GM21381 (cell line): ENCODE results near the gene P2RY6.
A peak's percentile ranks its signal among the peaks of the same experiment; 100 is the strongest.

ENCODE experiments used
- ATAC-seq: cut with Tn5 transposase; IDR thresholded peaks from one replicate; pipeline ENCODE4 v1.9.1; 2021; ENCODE audit warnings: mild to moderate bottlenecking, moderate library complexity; ENCODE audit not compliant: unreplicated experiment

The P2RY6 gene

DNA sequence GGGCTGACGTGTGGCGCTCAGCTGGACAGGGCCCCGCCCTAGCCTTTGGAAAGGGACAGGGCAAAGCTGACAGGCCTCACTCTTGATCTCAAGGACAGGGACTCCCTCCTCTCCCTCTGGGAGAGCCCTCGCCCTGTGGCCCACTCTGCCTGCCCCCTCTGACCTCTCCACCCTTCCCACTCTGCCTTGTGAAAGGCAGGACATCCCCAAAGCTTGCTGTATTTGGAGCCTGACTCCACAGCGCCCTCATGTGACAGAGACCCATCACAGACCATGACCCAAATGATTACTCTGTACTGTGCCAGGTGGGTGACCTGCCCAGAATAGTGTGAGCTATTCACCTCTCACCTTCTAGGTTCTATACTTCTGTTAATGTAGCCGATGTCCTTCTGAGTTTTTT lies 35.3 kb upstream of the P2RY6 start:
- no peak for ATAC-seq

DNA sequence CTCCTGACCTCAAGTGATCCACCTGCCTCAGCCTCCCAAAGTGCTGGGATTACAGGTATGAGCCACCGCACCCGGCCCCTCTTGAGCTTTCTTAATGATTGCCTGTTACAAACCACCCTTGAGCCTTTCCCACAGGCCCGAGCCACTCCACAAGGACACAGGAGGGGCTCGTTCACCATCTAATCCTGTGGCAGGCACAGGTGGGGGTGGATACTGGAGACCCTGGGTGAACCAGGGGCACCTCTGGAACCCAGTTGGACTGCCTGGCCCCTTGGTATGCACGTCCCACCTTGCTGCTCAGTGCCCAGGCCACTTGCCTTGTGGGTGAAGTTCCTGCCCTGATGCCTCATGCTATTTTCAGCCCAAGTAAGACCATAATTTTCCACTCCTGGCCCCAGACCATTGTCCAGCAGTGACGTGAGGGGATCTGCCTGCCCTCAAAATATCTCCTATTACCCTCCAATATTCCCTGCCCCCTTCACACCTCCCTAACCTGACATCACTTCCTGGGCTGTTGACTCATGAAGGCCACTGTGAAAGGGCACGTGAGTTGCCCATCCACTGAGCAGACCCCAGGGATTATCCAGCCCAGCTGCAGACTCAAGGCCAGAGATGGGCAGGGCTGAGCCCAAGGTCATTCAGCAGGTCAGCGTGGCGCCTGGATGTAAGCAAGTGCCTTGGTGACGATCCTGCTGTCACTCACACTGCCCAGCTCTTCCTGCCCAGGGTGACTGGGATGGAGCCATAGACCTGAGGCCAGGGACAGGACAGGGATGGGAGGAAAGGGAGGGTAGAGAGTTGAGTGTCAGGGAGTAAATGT lies 34.5 kb upstream of the P2RY6 start:
- ATAC-seq = no peak

DNA sequence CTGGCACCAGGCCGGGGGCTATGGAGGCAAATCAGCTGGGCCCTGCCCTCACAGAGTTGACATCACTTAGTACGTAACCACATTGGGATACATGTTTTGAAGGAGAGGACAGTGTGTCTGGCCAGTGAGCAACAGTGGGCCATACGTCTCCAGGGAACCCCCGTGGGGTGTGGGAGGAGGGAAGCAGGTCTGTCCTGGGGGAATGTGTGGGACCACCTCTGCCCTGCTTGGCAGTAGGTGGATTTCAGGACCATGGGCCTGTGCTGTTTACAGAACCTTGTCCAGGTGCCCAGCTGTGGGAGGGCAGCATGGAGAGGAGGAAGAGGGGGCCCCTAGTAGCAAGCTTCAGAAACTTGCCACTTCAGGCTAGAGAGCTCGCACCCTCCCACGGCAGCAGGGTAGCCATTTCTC lies 33.0 kb upstream of the P2RY6 start:
- no peak for ATAC-seq

DNA sequence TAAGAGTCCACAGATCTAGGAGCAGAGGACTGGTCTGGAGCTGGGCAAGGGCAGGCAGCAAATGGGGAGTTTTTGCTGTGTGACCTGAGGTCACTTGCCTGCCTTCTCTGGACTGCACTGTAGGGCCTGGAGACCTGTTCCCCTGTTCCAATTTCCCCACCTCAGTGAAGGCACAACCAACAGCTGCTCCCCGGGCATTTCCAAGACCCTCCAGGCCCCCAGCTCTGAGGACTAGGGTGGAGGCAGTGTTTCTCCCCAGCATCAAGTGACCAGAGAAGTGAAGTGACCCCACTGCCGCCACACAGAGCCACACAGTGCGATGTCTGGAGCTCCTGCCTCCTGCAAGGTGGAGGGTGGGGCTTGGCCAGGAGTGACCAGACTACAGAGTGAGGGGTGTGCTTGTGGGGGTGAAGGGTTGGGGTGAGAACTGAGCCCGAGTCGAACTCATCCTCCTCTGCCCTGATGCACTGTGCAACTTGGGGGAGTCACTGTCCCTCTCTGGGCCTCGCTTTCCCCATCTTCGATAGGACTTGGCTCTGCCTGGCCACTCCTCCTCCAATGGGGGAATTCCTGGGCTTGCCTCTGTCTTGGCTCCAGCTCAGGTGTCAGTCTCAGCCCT lies 32.5 kb upstream of the P2RY6 start:
- no peak for ATAC-seq

DNA sequence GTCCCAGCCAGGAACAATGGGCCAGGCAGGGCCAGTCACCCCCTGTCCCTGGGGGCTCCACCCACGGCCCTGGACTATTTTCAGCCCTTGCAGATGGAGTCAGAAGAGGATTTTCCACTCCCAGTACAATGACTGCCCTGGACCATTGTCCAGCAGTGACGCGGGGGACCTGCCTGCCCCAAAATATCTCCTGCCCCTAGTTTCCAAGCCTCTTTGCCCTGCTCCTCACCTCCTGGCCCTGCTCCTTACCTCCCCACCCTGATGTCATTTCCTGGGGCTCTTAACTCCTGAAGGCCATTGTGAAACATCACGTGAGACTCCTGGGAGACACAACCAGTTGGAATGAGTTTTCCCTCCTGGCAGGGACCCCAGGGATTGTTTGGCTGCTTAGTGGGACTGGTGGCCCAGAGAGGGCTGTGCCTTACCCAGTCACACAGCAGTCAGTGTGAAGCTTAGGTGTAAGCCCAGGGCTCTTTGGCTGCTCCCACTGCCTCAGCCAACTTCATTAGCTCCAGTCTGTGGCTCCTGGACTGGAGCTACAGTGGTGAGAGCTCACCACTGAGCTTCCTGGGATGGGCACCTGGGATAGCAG lies 31.9 kb upstream of the P2RY6 start:
- ATAC-seq = no peak

DNA sequence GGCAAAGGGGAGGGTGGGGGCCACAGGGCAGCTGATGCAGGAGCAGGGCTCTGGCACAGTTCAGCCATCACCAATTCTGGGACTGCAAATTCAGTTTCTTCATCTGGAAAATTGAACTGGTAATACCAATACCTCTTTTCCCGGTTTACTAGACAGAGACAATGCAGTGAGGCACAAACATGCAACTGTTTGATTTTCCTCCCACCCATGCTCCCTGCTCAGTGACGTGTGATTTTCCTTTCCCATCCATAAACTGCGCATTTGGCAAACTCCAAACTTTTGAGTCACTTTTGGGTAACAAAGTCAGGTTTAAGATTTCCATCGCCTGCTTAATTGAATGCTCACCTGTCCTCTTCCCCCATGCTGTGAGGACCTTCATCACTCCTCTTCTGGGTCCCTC lies 30.8 kb upstream of the P2RY6 start:
- no peak for ATAC-seq

DNA sequence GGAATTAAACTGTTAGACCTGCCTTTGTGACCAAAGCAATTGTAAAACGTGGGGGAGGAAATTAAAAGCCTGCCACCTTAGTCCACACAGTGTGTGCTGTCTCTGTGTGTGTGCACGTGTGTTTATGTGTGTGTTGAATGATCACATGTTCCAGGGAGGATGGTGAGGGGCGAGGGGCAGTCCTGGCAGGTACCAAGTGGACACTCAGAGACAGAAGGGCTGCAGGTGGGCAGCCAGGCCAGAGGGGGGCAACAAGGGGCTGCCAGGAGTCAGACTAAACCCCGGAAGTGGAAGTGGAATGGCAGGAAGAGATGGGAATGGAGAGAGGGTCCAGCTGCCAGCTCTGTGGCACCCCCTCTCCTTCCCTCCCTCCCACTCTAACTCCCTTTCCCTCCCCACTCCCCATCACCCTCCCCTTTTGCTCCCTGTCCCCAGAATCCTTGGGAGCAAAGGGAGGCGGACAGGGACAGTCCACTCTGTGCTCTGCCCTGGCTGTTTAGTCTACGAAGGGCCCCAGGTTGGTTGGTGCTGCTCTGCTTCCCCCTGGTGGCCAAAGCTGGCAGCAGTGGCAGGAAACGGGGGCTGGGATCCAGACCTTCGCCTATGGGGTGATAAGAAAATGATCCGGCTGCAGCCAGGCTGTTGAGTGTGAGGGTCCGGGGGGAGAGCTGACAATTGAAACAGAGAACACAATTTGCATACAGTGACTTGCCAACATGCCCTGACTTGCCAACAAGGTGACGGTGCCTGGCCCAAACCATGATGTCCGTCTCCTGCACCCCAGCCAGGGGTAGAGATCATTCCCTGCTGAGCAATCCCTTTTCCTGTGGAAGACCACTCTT lies 29.7 kb upstream of the P2RY6 start:
- ATAC-seq = no peak

DNA sequence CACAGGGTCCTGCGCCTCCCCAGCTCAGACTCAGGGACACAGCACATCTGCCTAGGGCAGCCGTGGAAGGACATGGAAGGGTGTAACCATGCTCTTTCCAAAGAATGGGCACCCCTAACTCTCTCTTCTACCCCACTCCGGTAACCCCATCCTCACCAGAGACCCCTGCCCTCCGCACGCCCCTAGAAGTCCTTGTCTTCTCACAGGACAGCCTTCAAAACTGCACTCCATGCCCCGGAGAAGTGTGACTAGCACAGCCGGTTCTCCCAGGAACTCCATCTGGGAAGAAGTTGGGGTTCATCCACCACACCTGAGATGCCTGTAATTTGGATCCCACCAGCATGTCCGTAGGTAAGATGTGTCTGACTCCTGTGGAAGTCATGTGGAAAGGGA lies 29.0 kb upstream of the P2RY6 start:
- no peak for ATAC-seq

DNA sequence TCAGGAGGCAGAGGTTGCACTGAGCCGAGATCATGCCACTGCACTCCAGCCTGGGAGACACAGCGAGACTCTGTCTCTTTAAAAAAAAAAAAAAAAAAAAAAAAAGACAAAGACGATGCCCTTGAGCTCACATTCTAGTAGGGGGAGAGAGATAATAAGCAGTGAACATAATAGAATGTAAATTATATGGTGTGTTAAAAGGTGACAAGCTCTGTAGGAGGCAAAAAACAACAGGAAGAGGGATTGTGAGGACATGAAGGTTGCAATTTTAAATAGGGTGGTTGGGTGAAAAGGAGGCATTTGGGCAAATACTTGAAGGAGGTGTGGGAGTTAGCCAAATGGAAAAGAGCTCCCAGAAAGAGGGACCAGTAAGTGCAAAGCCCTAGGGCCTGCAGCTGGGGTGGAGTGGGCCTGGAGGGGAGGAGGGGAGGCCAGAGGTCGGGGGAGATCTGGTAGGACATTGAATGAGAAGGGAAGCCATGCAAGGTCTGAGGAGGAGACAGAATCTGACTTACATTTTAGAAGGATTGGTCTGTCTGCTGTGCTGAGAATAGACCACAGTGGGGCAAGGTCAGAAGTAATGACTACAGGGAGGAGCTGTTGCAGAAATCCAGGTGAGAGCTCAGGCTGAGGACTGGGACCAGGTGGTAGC lies 27.4 kb upstream of the P2RY6 start:
- ATAC-seq = no peak

DNA sequence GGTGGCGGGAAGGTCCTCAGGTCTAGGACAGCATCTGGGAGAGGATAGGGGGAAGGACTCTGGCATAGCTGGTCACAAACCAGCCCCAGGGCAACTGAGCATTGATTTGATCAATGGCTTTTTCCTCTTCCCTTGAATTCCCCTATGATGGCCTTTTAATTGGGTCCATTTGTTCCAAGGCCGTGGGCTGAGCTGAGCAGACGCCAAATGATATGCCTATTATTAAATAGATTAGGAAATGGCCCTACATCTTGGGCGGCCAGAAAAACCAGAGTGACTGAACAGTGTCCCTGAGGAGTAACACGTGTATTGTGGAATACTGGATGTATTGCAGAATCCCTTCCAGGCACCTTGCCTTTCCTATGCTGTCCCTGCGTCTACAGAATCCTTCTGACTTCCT lies 26.7 kb upstream of the P2RY6 start:
- no peak for ATAC-seq

DNA sequence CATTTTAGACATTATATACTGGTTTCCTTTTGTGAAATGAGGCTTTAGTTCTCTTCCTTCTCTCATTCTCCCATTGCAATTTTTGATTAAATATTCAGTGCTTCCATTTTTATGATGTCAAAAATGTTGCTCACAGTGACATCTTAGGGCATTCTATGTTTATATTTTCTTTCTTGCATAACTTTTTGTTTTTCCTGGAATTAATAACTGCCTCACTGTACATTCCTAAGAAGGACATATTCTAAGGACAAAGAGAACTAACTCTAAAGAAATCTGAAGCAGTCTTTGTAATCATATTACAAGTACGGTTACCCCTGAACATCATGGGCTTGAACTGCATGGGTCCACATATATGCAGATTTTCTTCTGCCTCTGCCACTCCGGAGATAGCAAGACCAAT lies 25.8 kb upstream of the P2RY6 start:
- ATAC-seq = no peak

DNA sequence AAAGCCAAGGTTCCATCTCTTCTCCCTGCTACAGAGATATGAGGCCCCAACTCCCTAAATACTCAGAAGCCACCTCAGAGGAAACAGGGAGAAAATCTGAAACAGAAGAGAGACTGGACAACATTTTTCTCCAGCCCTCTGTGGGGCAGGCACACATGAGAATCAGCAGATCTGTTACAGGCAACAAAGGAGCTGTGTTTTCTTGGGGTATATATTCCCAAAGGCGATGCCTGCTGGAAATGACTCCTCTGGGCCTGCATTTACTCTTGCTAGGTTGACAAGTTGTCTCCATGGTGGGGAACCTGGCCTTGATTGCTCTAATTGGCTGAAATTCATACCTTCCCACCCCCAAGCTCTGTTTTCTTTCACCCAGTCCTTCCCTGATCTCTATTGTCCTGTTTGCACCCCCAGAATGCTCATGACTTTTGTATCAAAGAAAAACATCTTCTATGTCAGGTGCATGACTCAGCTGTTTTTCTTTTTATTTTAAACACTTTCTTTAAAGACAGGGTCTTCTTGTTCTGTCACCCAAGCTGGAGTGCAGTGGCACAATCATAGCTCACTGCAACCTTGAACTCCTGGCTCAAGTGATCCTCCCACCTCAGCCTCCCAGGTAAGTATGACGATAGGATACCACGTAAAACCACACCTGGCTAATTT lies 23.5 kb upstream of the P2RY6 start:
- ATAC-seq = no peak

DNA sequence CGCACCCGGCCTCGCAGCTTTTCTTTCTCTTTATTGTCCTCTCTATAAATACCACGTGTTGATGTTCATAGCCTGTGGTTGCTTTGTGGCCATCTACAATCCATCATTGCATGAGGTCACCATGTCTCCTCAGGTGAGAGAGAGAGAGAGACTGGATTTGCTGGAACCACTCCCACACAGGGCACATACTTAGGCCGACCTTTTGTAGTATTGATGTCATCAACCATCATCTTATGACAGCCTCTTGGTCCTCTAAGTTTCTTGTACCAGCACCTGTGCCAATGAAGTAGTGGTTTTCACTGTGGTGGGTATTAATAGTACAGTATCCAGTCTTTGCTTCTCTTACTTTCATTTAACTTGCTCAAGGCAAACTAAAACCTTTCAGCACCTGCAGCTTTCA lies 22.8 kb upstream of the P2RY6 start:
- peak; percentile 62 for ATAC-seq

DNA sequence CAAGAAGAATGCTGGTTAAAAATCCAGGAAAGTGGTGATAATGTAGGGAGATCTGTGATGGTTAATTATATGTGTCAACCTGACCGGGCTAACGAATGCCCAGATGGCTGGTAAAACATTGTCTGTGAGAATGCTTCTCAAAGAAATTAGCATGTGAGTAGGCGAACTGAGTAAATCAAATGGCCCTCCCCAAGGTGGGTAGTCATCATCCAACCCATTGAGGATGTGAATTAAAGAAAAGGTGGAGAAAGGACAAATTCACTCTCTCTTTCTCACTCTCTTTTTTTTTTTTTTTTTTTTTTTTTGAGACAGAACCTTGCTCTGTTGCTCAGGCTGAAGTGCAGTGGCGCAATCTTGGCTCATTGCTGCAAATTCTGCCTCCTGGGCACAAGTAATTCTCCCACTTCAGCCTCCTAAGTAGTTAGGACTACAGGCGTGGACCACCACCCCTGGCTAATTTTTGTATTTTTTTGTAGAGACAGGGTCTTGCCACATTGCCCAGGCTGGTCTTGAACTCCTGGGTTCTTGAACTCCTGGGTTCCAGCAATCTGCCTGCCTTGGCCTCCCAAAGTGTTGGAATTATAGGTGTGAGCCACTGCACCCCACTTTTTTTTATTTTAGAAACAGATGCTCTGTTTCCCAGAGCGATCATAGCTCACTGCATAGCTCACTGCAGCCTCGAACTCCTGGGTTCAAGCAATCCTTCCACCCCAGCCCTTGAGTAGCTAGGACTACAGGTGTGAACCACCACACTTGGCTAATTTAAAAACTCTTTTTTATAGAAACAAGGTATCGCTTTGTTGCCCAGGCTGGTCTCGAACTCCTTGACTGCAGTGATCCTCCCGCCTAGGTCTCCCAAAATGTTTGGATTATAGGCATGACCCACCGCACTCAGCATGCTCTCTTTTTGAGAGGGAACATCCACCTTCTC lies 22.0 kb upstream of the P2RY6 start:
- no peak for ATAC-seq

DNA sequence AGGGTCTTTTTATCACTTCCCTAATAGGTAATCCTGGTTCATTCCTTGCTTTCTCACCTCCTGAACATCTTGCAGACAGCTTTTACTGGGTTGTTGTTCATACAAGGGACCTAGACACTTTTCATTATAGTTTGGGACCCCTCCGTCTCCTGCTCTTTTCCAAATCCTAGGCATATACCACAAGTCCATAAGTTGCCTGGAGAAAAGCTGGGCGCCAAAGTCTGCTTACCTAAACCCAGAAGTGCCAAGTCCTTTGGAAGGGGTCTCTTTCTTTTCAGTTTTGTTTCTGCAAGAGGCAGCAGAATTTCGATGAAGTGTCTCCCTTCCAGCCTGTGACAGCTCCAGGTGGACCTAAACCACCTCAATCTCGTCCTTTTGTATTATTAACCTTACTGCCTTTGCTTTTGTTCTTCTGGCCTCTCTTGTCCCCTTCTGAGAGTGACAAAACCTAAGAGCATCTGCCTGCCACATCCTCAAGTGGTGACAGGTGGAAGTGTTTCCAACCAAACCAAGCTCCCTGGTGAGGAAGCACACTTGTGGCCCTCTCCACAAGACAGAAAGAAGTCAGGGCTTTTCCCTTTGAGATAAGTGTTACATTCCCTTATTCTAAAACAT lies 19.5 kb upstream of the P2RY6 start:
- ATAC-seq = no peak

DNA sequence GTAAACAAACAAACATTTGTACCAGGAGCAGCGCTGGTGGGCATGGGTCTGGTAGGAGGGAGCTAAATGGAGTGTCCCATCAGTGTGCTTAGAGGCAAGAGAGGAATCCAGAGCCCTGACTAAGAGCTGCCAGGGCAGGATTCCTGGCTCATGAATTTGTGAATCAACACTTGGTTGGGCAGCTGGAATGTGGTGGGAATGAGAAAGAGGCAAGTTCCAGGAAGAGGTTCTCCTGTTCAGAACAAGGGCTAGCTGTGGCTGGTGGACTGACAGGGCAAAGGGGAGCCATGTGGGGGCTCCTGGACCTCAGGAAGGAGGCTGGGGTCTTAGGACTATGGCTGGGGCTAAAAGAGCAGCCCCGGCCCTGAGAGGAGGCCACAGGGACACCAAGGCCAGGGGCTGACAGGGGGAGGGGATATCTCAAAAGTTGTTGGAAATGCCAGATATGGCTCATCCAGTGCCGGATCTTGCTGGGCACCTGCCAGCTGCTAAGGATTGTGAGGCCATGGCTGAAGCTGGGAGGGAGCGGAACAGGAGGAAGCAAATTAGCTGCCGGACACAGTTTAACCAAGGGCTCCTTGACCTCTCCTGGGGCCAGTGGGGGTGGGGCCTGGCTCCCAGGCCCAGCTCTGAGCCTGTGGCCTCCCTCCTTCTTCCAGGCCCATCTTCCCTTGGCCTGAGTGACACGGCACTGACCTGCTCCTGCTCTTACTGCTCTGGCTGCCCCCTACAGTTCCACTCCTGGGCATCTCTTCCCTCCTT lies 14.6 kb upstream of the P2RY6 start:
- no peak for ATAC-seq

DNA sequence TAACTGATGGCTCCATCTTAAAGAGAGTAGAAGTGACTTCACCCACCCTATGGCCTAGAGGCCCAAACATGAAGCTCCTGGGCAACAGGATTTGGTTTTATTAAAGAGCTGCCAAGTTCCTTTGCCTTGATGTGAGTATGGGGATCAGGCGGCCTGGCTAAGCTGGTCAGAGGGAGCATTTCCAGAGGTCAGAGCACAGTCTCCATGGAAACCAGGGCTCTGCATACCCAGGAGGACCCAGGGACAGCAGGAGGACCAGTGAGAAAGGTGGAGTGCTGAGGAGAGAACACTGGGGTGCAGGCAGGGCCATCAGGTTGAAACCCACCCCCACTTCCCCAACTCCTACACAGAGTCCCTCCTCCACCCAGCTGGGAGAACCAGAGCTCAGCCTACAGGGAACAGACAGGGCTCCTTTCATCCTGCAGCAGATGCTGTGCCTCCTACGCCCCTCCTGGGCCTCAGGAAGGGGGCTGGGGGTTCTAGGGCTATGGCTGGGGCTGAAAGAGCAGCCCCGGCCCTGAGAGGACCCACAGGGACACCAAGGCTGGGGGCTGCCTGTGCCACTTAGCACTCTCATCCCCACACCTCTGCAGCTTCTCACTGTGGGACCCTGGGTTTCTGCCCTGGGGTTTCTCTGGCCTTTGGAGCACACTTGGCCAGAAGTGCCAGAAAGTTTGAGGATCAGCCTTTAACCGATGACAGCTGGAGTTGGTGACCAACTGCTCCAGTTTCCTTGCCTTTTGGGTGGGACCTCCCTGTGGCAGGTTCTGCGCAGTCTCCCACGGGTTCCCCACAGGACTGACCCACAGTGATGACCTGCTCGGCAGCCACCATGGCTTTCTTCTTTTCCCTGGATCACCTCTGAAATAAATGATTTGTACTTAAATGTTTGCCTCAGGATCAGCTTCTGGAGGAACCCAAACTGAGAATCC lies 13.8 kb upstream of the P2RY6 start:
- ATAC-seq = no peak
